SU-DHL-6 (cell line): ENCODE data around the gene CTSA.

Experiments used
- EZH2phosphoT487 ChIP-seq: fragments of 200-600 bp; sonication (generic), shearing (Covaris generic); conservative IDR thresholded peaks from 2 replicates; pipeline ENCODE4 v1.6.1; 2018; ENCODE audit warnings: mild to moderate bottlenecking, antibody characterized with exemption, low read length, moderate library complexity, mixed read lengths
- TF ChIP-seq, protein P1 (sequence below): fragments of 200-600 bp; sonication (generic); IDR thresholded peaks from one replicate; pipeline ENCODE4 v1.5.1; 2017; ENCODE audit warnings: antibody characterized with exemption, mild to moderate bottlenecking, low read length, moderate library complexity; ENCODE audit not compliant: insufficient read depth, poor library complexity, severe bottlenecking

DNA sequence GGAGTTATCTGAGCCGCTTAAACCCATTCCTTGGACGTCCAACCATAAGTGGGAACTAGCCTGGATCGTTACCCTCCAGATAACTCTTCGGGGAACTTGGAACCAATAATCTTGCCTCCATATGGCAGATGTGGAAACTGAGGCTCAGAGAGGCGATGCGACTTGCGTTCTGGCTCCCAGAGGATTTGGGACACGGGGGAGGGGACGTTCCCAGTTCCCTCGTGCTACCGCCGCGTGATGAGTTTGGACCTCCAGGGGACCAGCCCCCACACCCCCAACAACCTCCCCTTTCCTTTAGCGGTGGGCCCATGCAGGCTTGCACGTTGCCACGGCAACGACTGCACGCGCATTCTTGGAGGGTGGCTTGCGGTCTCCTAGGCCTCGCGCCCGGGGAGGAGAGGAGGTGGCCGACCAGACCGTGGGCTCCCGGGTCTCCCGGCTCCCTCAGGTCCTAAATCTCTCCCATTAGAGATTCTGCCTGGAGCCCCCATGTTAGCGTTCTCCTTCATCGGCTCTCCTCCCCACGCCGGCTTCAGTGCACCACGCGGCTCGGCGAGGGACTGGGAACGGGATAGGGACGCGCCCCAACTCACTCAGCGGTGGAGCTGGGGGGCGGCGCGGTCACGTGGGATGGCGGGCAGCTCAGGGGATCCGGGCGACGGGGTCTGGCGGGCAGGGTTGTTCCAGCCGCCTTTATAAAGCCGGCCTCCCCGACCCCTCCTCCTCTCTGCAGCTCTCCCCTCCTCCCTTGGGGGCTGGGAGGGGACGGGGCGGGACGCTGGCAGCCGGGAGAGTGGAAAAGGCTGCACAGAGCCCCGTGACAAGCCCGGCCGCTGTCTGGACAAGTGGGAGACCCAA lies 20.6 kb downstream of the CTSA start, which contains the start of gene PLTP:
- TF ChIP-seq, protein P1, sequence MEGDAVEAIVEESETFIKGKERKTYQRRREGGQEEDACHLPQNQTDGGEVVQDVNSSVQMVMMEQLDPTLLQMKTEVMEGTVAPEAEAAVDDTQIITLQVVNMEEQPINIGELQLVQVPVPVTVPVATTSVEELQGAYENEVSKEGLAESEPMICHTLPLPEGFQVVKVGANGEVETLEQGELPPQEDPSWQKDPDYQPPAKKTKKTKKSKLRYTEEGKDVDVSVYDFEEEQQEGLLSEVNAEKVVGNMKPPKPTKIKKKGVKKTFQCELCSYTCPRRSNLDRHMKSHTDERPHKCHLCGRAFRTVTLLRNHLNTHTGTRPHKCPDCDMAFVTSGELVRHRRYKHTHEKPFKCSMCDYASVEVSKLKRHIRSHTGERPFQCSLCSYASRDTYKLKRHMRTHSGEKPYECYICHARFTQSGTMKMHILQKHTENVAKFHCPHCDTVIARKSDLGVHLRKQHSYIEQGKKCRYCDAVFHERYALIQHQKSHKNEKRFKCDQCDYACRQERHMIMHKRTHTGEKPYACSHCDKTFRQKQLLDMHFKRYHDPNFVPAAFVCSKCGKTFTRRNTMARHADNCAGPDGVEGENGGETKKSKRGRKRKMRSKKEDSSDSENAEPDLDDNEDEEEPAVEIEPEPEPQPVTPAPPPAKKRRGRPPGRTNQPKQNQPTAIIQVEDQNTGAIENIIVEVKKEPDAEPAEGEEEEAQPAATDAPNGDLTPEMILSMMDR: no peak
- no peak for TF ChIP-seq EZH2phosphoT487
